Right cardiac atrium (tissue), 5 donors: ENCODE measurements around the gene TGFBRAP1. TPM values are rescaled to one million over a fixed set of nuclear protein-coding genes. Genes with fewer than 3 reads are reported as not detected.

Experiments
- ATAC-seq, 2 donors: fragments of 200-7000 bp; cut with Tn5 transposase; one replicate each; pipeline versions ENCODE4 v1.8.0 to v1.9.1; 2020; ENCODE audit warnings: moderate library complexity in 2 of 2, mild to moderate bottlenecking in 1 of 2
- DNase-seq, 3 donors: peaks; one replicate each; pipeline ENCODE4 v3.0.0-alpha.2; 2020
- H3K27ac ChIP-seq: one replicate; pipeline ENCODE4 v1.5.1; 2013; ENCODE audit warnings: mild to moderate bottlenecking, low read length, control low read depth, moderate library complexity
- H3K27me3 ChIP-seq: one replicate; pipeline ENCODE4 v1.6.1; 2013; ENCODE audit not compliant: control insufficient read depth, insufficient read depth
- H3K4me1 ChIP-seq: one replicate; pipeline ENCODE4 v1.6.1; 2013; ENCODE audit warnings: low read length; ENCODE audit not compliant: control insufficient read depth, insufficient read depth
- H3K4me3 ChIP-seq: one replicate; pipeline ENCODE4 v1.5.1; 2013; ENCODE audit warnings: low read length, control low read depth
- H3K9me3 ChIP-seq: one replicate; pipeline ENCODE4 v1.6.1; 2013; ENCODE audit warnings: low read length; ENCODE audit not compliant: control insufficient read depth
- WGBS: extraction: QIAGEN DNeasy Blood & Tissue Kit; methylation state at CpG from one replicate; pipeline ENCODE4 v1.1.7; 2013; 5-methylcytosine and 5-hydroxymethylcytosine counted together
- intact Hi-C, 4 donors: fragments of 100-400 bp; cut with DNase I; formaldehyde crosslinking; loops; one replicate each; pipeline versions ENCODE4 v1.11.0 to v1.14.0; 2022 to 2023
- polyA plus RNA-seq: library from polyadenylated mRNA; stranded (reverse); fragments of 200-250 nt; gene quantifications from one replicate; pipeline ENCODE4 v1.2.3, GENCODE V29; 2013
- total RNA-seq, 4 donors: library from RNA; stranded (reverse); fragmentation: NEBNext Ultra II Directional; extraction: Animal tissue kit (Norgen Biotek cat#: 25700); gene quantifications; one replicate each; pipeline ENCODE4 v1.2.1, GENCODE V29; 2021
- donor health status: healthy with polysubstance abuse.
- donor health status: DM: no; HTN: yes; CAD: no.
- donor health status: DM: no; HTN: no; CAD: no.
- donor health status: DM: no; HTN: yes; CAD: no; lungs with severe emphysema.
- donor health status: DM: yes; HTN: yes; CAD: no.

The TGFBRAP1 gene
- total and polyA plus RNA-seq, 5 donors, result 3.6 to 12.5 (median 11.5) TPM

DNA sequence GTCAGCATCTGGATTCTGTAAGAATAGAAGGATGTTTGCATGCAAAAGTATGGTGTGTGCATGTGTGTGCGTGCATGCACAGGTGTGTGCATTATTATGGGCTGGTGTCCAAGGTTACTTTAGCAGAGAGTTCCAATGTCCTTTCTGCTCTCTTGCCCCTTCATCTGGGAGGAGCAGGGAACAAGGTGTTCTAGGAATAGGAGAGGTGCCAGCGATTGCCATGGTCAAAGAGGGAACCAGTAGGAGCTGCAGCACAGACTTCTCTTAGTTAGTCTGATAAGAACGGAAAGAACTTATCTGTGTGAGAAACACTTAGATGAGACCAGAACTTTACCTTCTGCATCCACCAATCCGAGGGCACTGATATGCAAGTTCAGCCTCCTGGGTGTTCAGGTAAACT, 79.6 kb downstream of the TGFBRAP1 start:
- no peak overlapping the region for H3K27ac ChIP-seq
- no peak overlapping the region for H3K4me3 ChIP-seq
- H3K4me1 ChIP-seq, result no peaks in the 10 kb centered on the region
- H3K27me3 ChIP-seq, result no peaks in the 10 kb centered on the region
- intact Hi-C loops, result no loop called here
- H3K9me3 ChIP-seq, result no peaks in the 10 kb centered on the region
- 82% methylated on average over 4 of the region's 4 CpGs for WGBS
- no peak for DNase-seq
- no peak for ATAC-seq

GRCh38 chr2:105249181-105249580, 80.4 kb downstream of the TGFBRAP1 start:
- DNase-seq (no peak), ATAC-seq (no peak)
- no peaks in the 10 kb centered on the region for H3K27me3 ChIP-seq
- H3K9me3 ChIP-seq, result no peaks in the 10 kb centered on the region
- H3K27ac ChIP-seq, result no peak overlapping the region
- no peaks in the 10 kb centered on the region for H3K4me1 ChIP-seq
- intact Hi-C loops, result no loop called here
- H3K4me3 ChIP-seq, result no peak overlapping the region
- WGBS, result 65% methylated on average over 5 of the region's 5 CpGs

DNA sequence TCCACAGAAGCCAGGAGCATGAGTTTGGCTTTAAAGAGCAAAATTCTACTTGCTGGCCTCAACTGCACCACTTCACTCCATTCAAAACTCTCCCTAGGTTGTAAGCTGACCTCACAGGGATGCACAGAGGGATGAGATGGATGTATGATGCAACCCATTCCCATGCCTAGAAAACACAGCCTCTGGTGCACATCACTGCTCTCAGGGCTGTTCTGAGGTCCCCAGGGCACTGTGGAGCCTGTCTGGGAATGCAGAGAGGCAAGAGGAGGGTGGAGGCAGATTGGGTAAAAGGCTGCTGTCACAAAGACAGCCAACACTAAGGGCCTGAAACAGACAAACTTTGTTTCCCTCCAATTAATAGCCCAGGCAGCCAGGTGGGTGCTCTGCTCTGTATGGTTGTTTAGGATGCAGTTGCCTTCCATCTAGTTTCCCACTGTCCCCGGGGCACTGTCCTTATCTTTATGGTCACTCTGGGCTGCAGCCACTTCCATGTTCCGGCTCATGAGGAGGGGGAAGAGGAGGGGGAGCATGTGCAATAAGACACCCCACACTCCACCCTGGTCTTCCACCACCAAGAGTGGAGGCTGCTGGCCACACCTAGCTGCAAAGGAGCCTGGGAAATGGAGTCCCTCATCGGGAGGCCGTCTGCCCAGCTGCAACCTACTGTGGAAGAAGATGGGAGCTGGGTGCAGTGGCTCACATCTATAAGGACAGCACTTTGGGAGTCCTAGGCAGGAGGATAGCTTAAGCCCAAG, 81.0 kb downstream of the TGFBRAP1 start:
- no peak overlapping the region for H3K27ac ChIP-seq
- DNase-seq (no peak), ATAC-seq (peak in 1 of 2 donors; percentile 19)
- 50% methylated on average over 4 of the region's 4 CpGs for WGBS
- no peaks in the 10 kb centered on the region for H3K9me3 ChIP-seq
- H3K4me1 ChIP-seq, result no peaks in the 10 kb centered on the region
- H3K27me3 ChIP-seq, result no peaks in the 10 kb centered on the region
- intact Hi-C loops, result no loop called here
- H3K4me3 ChIP-seq, result no peak overlapping the region

DNA sequence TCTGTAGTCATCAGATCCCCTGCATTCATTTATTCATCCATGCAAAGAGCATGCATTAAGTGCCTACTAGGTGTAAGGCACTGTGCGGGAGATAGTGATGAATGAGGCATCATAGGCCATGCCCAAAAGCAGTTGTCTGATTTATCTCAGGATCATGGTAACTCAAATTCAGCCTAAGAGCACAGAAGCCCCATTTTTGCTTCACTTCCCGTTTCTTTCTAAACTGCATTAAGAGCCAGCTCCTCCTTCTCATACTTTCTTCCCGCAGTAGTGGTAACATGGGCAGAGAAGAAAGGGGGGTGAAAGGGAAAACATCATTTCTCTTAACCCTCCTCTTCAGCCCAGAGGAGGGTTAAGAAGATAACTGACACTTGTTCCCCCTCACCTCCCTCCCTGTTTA, 85.1 kb downstream of the TGFBRAP1 start:
- WGBS, result 75% methylated on average over 3 of the region's 3 CpGs
- intact Hi-C loops, result no loop called here

GRCh38 chr2:105243961-105244360, 85.6 kb downstream of the TGFBRAP1 start:
- 62% methylated on average over 5 of the region's 5 CpGs for WGBS
- no peak for DNase-seq
- H3K4me3 ChIP-seq, result no peak overlapping the region

More for the DNA sequence above, 85.1 kb downstream of the TGFBRAP1 start:
- no peak overlapping the region for H3K4me3 ChIP-seq
- H3K9me3 ChIP-seq, result no peaks in the 10 kb centered on the region
- ATAC-seq, result no peak
- no peaks in the 10 kb centered on the region for H3K27me3 ChIP-seq
- H3K27ac ChIP-seq, result no peak overlapping the region
- DNase-seq, result no peak
- H3K4me1 ChIP-seq, result no peaks in the 10 kb centered on the region

GRCh38 chr2:105242286-105242993, 87.1 kb downstream of the TGFBRAP1 start:
- intact Hi-C loops, result no loop called here
- Histone ChIP-seq H3K4me3 (no peak overlapping the region), H3K9me3 (no peaks in the 10 kb centered on the region), H3K27me3 (no peaks in the 10 kb centered on the region), H3K27ac (no peak overlapping the region), H3K4me1 (no peaks in the 10 kb centered on the region)
- 96% methylated on average over 50 of the region's 50 CpGs for WGBS
- DNase-seq, result no peak
- ATAC-seq, result peak in 1 of 2 donors; percentile 20

More at GRCh38 chr2:105243961-105244360, 85.6 kb downstream of the TGFBRAP1 start:
- Histone ChIP-seq H3K27me3 (no peaks in the 10 kb centered on the region), H3K9me3 (no peaks in the 10 kb centered on the region), H3K27ac (no peak overlapping the region), H3K4me1 (no peaks in the 10 kb centered on the region)
- no peak for ATAC-seq
- intact Hi-C loops, result no loop called here

GRCh38 chr2:105241443-105241842, 88.1 kb downstream of the TGFBRAP1 start, which contains the start of gene GPR45:
TSS of gene GPR45 (plus strand) at chr2:105241743. CDS start at chr2:105241859, 116 bp downstream.
- intact Hi-C loops, result no loop called here
- WGBS, result 84% methylated on average over 10 of the region's 10 CpGs
- H3K4me1 ChIP-seq, result no peaks in the 10 kb centered on the region
- no peak within 1 kb of the TSS for H3K27ac ChIP-seq
- DNase-seq (no peak), ATAC-seq (no peak)
- no peaks in the 10 kb centered on the region for H3K9me3 ChIP-seq
- no peak within 1 kb of the TSS for H3K4me3 ChIP-seq
- H3K27me3 ChIP-seq, result no peaks in the 10 kb centered on the region

- Histone ChIP-seq H3K27me3 (no peaks in the 10 kb centered on the region), H3K9me3 (no peaks in the 10 kb centered on the region), H3K4me1 (no peaks in the 10 kb centered on the region), H3K27ac (no peak overlapping the region), H3K4me3 (no peak overlapping the region)
- intact Hi-C loops, result no loop called here
- no peak for DNase-seq
- ATAC-seq, result no peak
- 86% methylated on average over 2 of the region's 2 CpGs for WGBS
Observed at GRCh38 chr2:105239924-105240323, 89.6 kb downstream of the TGFBRAP1 start.

DNA sequence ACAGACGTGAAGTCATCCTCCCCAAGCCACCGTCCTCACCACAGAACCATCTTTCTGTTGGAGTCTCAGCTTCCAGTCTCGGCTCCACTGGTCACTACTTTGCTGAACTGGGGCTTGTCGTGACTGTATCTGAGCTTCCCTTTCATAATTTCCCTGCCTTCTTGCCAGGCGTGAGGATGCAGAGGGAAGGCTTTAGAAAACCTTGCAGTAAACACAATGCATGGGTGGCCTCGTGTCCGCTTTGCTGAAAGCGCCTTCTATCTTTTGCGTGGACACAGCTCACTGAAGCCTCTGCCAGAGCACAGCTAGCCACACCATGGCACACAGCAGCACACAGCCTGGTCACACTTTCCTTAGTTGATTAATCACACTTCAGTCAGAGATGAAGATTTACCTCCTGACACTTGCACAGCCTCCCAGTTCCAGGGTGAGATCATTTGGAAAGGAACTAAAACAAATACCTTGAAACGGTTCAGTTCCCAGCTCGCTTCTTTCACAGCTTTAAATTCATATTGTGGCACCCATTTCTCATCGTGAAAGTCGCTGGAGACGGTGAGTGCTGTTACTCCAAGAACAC, 90.8 kb downstream of the TGFBRAP1 start:
- intact Hi-C loops, result no loop called here
- Histone ChIP-seq H3K27me3 (no peaks in the 10 kb centered on the region), H3K4me1 (no peaks in the 10 kb centered on the region), H3K4me3 (no peak overlapping the region), H3K9me3 (no peaks in the 10 kb centered on the region), H3K27ac (no peak overlapping the region)
- no peak for ATAC-seq
- 80% methylated on average over 14 of the region's 14 CpGs for WGBS
- DNase-seq, result no peak

DNA sequence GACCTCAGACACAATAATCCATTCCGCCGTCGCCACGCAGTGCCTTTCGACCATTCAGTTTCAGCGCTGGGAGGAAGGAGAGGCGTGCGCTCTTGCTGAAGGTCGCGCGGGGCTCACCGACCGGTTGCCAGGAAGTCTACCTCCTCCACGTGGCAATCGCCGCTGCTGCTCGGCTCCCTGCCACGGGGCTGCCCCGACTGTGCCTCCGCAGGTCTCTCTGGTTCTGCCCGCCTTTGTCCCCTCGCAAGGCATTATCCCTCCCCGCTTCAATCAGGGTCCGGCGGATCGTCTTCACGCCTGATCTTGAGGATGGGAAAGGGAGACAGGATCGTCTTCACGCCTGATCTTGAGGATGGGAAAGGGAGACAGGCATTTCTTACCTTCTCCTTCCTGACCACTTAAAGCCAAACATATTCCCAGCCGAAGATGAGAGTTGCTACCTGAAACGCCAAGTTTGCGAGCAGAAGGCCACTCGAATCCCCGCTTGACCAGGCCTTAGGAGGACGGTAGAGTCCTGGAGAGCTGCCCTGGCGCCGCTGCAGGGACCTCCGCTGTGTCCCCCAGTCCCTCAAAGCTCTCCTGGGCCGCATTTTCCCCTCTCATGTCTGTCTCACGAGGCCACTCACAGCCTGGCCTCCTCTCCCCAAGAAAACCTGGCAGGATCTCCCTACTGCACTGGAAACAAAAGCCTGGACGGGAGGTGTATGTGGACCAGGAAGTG, 92.3 kb downstream of the TGFBRAP1 start:
- intact Hi-C loops, result loop anchor here in 2 of 4 donors (2.0 kb wide), 2 partner anchors 120 to 122 kb away; no protein-coding TSS in a partner anchor
- Histone ChIP-seq H3K9me3 (no peaks in the 10 kb centered on the region), H3K4me3 (no peak overlapping the region), H3K4me1 (no peaks in the 10 kb centered on the region), H3K27ac (no peak overlapping the region), H3K27me3 (no peaks in the 10 kb centered on the region)
- 61% methylated on average over 41 of the region's 41 CpGs for WGBS
- peak in 1 of 3 donors; percentile 42 for DNase-seq
- ATAC-seq, result peak in 1 of 2 donors; percentile 38
